GM18498 (cell line): ENCODE measurements around the gene SHB.

Experiments
- ATAC-seq: cut with Tn5 transposase; IDR thresholded peaks from one replicate; pipeline ENCODE4 v1.9.1; 2021; ENCODE audit warnings: mild to moderate bottlenecking, moderate library complexity; ENCODE audit not compliant: unreplicated experiment

Gene SHB

GRCh38 chr9:37873955-37874354 lies 195.1 kb downstream of the SHB start:
- no peak for ATAC-seq

GRCh38 chr9:37870799-37871176 lies 198.2 kb downstream of the SHB start:
- no peak for ATAC-seq

DNA sequence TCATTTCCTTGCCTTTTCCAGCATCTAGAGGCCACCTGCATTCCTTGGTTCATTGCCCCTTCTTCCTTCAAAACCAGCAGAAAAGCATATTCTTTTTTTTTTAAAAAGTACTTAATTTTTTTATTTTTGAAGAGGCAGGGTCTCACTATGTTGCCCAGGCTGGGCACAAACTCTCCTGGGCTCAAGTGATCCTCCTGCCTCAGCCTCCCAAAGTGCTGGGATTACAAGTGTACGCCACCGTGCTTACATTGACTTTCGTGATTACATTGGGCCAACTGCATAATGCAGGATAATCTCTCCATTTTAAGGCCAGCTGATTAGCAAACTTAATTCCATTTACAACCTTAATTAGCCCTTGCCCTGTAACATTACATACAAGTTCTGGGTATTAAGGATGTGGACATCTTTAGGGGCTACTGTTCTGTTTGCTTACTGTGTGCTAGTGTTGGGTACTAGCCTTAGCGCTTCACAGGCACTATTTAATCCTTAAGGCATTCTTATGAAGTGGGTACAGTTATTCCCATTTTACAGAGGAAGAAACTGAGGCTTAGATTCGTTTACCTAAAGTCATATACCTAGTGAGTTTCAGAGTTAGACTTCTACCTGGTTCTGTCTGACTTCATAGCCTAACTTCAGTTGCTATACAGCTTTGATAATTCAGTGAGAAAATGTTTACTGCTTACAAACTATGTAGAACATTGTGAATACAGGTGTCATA lies 198.8 kb downstream of the SHB start:
- ATAC-seq, result no peak
